ENCODE measurements around the gene TOR1AIP2.

- TF ChIP-seq EZH2 (IDR thresholded peaks at IDR 0.05) (no peak), POLR2AphosphoS5 (IDR thresholded peaks at IDR 0.05; ENCODE audit: borderline replicate concordance, low read depth, low read length) (no peak)
Observed at GRCh38 chr1:179800481-179800880, 77.1 kb downstream of the TOR1AIP2 start.
